Uterus (tissue), 2 donors: ENCODE measurements around the gene PPP2R2D.

Experiments used
- CTCF ChIP-seq, 4 experiments: fragments of 200-600 bp in 2 of 4; fragments of 450-650 bp in 2 of 4; sonication (generic) in 2 of 4; IDR thresholded peaks; one replicate each; pipeline ENCODE4 v1.5.1; 2016 to 2019; ENCODE audit warnings: antibody characterized with exemption in 4 of 4, mild to moderate bottlenecking in 2 of 4, moderate library complexity in 1 of 4
- POLR2A ChIP-seq, 2 donors: fragments of 450-650 bp; IDR thresholded peaks; one replicate each; pipeline ENCODE4 v1.6.1; 2016; ENCODE audit warnings: antibody characterized with exemption in 2 of 2, mild to moderate bottlenecking in 1 of 2, moderate library complexity in 1 of 2

- TF ChIP-seq CTCF (IDR thresholded peaks at IDR 0.05) (no peak), POLR2A (IDR thresholded peaks at IDR 0.05) (no peak)
Measured at GRCh38 chr10:131930150-131930549, 29.3 kb downstream of the PPP2R2D start.
